SKM-1 treated with dmso at 0.1 percent for 144 hours (cell line): Measurements from ENCODE around the gene TNFRSF21.

Experiments
- DNase-seq: peaks from one replicate; lab custom pipeline; 2025; ENCODE audit not compliant: unreplicated experiment; lab: John Stamatoyannopoulos, UW

TNFRSF21 gene

DNA sequence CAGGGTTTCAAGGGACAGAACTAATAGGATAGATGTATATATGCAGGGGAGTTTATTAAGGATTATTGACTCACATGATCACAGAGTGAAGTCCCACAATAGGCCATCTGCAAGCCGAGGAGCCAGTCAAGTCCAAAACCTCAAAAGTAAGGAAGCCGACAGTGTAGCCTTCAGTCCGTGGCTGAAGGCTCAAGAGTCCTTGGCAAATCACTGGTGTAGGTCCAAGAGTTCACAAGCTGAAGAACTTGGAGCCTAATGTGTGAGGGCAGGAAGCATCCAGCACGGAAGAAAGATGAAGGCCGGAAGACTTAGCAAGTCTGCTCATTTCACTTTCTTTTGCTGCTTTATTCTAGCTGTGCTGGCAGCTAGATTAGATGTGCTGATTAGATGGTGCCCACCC, 128.0 kb downstream of the TNFRSF21 start:
- no peak for DNase-seq
